NCI-H2029 (cell line): Measurements from ENCODE around the gene RAMAC.
"Not testable (repeated sequence)": the region's sequence is repeated elsewhere in the genome, so short reads cannot be mapped to it uniquely, and the experiment has no call there.

Experiments
- DNase-seq: peaks from one replicate; lab custom pipeline; 2025; lab: John Stamatoyannopoulos, UW

RAMAC gene

GRCh38 chr15:83014205-83014653 is 28.2 kb downstream of the RAMAC start:
- no peak for DNase-seq

GRCh38 chr15:83015361-83015760 is 29.4 kb downstream of the RAMAC start:
- no peak for DNase-seq

GRCh38 chr15:83016906-83017305 is 30.9 kb downstream of the RAMAC start:
- DNase-seq: no peak

GRCh38 chr15:83018436-83018835 is 32.4 kb downstream of the RAMAC start:
- DNase-seq: no peak

- no peak for DNase-seq
Observed at GRCh38 chr15:83030021-83030420, 44.0 kb downstream of the RAMAC start.

- DNase-seq: not testable (repeated sequence)
Observed at GRCh38 chr15:83031234-83031633, 45.2 kb downstream of the RAMAC start.

GRCh38 chr15:83036253-83036652 is 50.2 kb downstream of the RAMAC start:
- DNase-seq: no peak

GRCh38 chr15:83039206-83039605 is 53.2 kb downstream of the RAMAC start:
- DNase-seq: no peak
